DND-41 (cell line): Measurements from ENCODE around the gene ZC3H12C.

Source experiments
- EZH2 ChIP-seq: IDR thresholded peaks from 3 replicates; pipeline ENCODE4 v1.6.1; 2012; ENCODE audit warnings: borderline replicate concordance, low read depth, mild to moderate bottlenecking, moderate library complexity, low read length, inconsistent platforms; ENCODE audit not compliant: severe bottlenecking
- TF ChIP-seq, protein P1 (sequence below): IDR thresholded peaks from 2 replicates; pipeline ENCODE4 v1.5.1; 2012; ENCODE audit warnings: borderline replicate concordance, low read length, moderate library complexity, mild to moderate bottlenecking; ENCODE audit not compliant: poor library complexity, severe bottlenecking; ENCODE audit errors: extremely low read depth

DNA sequence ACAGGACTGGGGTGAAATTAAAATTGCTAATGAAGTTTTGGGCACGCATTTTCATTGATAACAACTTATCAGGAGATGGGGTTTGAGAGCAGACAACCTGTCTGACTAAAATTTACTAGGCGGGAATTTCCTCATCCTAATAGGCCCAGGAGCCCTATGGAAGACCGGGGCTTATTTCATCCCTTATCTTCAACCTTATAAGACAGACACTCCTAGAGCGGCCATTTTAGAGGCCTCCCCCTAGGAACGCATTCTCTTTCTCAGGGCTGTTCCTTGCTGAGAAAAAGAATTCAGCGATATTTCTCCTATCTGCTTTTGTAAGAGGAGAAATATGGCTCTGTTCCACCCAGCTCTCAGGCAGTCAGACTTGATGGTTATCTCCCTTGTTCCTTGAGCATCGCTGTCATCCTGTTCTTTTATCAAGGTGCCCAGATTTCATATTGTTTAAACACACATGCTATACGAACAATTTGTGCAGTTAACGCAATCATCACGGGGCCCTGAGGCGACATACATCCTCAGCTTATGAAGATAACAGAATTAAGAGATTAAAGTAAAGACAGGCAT lies 39.3 kb upstream of the ZC3H12C start:
- TF ChIP-seq, protein P1, sequence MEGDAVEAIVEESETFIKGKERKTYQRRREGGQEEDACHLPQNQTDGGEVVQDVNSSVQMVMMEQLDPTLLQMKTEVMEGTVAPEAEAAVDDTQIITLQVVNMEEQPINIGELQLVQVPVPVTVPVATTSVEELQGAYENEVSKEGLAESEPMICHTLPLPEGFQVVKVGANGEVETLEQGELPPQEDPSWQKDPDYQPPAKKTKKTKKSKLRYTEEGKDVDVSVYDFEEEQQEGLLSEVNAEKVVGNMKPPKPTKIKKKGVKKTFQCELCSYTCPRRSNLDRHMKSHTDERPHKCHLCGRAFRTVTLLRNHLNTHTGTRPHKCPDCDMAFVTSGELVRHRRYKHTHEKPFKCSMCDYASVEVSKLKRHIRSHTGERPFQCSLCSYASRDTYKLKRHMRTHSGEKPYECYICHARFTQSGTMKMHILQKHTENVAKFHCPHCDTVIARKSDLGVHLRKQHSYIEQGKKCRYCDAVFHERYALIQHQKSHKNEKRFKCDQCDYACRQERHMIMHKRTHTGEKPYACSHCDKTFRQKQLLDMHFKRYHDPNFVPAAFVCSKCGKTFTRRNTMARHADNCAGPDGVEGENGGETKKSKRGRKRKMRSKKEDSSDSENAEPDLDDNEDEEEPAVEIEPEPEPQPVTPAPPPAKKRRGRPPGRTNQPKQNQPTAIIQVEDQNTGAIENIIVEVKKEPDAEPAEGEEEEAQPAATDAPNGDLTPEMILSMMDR = no peak
- TF ChIP-seq EZH2 = no peak
